ENCODE data around the gene RAPGEF4.

Gene RAPGEF4

DNA sequence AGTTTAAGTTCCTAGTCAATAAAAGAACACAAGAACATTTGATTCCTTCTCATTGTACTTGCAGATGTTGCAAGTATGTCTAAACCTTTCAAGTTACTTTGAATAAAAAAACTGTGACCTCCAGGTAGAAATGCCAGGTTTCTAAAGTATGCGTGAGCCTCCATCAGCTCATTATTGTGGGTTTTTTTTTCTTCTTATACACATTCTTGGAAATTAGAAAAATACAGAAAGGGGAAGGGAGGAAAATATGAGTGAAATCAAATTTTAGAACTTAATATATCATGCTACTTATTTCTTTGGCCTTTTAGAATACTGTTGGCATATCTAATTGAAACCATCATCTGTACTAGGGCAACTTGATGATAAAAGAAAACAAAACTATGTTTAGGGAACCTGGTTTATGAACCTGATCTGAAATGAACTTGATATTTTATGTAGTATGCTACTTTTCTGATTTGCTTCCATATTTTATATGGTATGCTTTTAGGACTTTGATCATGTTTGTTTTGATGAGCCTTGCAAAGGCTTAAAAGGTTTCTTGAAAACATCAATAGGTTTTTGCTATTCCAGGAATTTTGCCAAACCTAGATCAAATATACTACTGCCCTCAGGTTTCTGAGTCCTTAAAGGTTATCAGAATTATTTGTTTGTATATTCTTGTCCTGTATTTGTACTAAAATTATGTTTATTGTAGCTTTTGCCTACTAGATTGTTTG, 209.3 kb downstream of the RAPGEF4 start:
- DNase-seq: no peak

DNA sequence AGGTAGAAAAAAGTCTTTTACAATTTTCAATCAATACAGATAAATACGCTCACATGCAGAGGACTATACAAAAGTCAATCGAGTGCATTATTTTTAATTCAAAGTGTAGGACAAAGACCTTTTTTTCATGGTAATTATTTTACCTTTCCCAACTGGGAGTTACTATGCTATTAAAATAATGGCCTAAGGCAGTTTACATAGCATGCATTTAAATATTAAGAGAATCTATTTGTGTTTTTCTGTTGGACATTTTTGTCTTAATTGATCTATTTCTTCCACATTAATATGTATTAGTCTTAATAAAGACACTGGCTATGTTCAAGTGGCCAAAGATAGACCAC, 209.8 kb downstream of the RAPGEF4 start:
- DNase-seq: no peak

DNA sequence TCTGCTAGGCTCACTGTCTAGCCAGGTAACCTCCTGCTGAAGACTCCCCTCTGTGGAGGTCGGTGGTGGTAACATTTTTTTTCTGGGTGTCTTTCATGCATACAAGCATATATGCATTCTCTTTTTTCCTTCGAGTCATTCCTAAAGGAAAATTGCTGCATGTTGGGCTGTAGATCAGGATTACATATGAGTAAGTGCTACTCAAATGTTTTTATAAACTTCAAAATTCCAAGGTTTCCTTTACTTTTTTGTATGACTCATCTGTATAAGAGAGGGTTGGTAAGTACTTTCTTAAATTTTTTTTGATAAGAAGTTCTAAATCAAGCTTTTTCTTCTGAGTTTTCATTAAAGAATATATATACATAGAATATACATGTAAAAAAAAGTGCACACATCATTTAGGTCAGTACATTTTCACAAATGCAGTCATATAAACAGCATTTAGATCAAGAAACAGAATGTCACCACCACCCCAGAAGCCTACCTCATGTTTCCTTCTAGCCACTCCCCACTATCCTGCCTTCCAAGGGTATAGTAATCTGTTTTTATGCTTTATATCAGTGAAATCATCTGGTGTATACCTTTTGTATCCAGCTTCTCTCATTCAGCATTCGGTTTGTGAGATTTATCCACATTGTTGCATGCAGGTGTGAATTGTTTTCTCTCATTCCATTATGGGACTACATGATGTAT, 212.0 kb downstream of the RAPGEF4 start:
- DNase-seq: no peak

DNA sequence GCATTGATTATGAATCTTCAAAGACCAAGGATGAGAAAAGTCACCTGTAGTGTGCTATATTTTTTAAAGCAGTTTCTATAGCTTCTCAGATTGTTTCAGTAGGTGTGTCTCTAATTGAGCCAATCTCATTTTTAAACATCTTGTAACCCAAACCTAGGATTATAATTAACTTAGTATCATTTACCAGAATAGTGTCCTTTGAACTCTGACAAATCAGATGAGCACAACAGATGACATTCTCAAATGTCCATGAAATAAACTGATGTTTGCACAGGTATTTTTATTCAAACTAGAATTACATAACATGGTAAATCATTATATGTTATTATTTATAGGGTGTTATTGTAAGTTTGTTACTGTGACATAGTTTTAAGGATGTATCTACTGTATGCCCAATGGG, 213.9 kb downstream of the RAPGEF4 start:
- DNase-seq: no peak

DNA sequence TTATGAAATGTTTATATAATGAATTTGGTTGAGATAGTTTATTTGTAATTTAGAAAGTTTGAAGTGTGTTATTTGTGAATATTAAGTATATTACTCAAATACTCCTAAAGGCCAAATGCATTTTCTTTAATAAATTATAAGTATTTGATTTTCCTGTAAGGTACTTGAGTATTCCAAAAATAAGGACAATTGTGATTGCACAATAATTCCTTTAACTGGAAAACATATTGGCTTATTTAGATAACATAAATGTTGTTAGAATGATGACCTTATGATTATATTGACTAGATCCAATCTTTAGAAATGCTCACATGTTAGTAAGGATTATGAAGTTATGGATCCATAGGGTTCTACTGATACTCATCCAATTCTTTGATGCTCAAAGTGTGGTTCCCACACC, 214.9 kb downstream of the RAPGEF4 start:
- DNase-seq: no peak

DNA sequence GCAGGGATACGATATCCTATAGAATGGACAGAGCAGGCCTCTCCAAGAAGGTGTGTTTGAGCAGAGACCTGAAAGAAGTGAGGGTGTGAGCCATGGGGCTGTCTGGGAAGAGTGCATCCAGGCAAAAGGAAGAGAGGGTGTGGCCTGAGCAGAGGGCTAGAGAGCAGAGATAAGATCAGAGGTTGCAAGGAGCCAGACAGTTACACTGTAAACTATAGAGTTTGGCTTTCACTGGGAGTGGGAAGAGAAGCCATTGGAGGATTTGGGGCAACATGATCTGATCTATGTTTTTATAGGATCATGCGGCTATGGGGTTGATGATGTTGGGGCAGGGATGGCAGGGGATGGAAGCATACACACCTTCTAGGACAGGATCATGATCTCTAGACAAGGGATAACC, 215.9 kb downstream of the RAPGEF4 start:
- no peak for DNase-seq

DNA sequence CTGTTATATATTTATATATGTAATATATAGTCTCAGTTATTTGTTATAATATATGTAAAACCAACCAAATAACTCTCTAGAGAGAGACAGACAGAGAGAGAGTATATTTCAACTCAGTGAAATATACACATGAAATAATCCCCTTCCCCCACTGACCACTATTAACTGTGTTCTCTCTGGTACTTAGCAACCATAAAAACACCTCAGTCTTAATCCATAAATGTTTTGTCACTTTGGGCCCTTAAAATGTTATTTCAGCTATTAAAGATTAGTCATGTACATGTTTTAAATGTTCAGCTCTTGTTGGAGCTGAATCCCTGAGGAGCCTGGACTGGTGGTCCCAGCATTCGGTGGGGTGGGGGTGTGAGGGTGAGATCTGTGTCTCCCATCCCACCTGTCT, 217.8 kb downstream of the RAPGEF4 start:
- peak; percentile 10 for DNase-seq

DNA sequence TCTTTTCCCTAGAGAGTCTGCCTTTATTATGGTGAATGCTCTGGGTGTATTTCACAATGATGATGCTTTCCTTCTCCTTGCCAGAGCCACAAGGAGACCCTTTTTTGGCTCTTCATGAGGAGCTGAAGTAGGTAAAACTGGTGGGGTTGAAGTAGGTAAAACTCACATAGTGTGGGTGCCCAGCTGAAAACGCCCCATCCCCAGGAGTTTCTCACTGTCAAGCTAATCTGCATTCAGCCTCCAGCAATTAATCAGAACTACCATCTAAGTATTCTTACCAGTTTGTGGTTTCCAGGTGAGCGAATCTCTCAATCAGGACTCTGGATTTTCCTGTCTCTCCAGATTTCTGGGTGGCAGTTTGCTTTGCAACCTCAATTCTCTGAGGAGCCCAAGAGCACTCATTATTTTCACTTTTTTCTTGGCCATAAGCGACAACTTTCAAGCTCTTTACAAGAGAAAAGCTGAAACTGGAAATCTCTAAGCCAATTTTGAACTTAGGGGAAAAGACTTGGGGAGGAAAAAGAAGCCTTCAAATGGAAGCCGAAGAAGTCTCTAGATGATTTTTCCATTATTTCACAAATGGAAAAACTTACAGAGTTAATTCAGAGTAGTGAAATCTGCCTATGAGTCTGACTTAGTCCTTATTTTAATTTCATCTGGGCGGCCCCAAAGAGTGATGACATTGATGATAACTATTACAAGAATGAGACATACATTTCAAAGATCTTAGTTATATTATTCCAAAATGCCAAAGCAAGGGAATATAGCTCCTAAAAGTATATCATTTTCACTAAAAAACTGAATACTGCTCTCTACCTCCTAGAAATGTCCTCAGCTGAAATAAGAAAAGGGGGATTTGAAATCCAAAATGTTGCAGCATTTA, 218.6 kb downstream of the RAPGEF4 start:
- DNase-seq: no peak

DNA sequence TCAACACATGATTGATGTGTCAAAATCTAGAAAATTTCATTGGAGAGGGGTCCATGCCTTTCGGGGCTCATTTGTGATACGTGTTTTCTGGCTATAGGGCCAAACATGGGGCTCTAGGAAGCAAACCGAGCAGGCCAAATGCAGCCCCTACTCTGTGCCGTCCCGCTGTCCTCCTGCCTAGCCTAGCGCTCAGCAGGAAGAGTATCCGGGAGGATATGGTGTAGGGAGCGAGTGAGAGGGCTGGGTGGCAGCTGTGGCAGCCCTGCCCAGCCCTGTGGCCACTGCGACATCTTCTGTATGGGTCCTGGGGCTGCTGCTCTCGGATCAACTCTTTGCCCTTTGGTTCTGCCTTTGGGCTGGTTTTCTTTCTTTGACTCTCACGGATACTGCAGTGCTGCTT, 219.9 kb downstream of the RAPGEF4 start:
- DNase-seq: no peak

DNA sequence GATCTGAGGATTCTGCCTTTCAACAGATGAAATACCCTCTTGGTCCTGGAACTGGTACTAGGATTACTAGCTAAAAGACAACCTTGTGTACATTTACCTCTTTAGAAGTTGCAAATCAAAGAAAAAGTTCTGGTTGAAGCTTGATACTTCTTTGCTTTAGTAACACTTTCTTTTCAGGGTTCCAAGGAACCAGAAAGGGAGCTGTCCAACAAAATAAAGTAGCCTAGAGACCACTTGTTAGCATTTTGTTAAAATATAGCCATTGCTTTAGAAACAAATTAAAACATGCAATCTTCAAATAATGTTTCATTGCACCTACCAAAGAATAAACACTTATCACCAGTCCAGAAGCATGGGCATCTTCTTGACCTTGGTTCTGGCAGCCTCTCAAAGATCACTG, 222.1 kb downstream of the RAPGEF4 start:
- no peak for DNase-seq

DNA sequence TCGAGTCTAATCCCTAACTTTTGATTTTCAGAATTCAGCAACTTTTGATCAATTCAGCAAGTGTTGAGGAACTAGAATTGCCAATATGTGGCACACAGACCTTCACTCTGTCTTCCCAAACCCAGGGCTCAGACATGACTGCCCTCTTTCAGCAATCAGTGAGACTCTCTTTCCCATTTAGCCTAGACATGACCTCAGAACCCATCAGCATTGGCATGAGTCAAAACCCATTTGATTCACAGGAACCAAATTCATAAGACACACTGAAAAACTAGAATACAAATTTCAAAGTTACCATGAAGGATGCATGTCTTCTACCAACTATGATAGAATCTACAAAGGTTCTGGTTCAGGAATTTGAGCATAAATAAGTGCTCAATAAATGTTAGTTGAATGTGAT, 226.4 kb downstream of the RAPGEF4 start:
- no peak for DNase-seq

DNA sequence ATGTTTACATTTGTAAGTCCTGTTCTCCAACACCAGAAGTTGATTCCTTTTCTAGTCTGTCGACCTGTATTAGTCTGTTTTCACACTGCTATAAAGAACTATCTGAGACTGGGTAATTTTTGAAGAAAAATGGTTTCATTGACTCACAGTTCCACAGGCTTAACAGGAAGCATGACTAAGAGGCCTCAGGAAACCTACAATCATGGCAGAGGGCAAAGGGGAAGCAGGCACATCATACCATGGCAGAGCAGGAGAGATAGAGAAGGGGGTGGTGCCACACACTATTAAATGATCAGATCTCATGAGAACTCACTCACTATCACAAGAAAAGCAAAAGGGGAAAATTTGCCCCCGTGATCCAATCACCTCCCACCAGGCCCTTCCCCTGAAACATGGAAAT, 227.2 kb downstream of the RAPGEF4 start:
- DNase-seq: no peak

DNA sequence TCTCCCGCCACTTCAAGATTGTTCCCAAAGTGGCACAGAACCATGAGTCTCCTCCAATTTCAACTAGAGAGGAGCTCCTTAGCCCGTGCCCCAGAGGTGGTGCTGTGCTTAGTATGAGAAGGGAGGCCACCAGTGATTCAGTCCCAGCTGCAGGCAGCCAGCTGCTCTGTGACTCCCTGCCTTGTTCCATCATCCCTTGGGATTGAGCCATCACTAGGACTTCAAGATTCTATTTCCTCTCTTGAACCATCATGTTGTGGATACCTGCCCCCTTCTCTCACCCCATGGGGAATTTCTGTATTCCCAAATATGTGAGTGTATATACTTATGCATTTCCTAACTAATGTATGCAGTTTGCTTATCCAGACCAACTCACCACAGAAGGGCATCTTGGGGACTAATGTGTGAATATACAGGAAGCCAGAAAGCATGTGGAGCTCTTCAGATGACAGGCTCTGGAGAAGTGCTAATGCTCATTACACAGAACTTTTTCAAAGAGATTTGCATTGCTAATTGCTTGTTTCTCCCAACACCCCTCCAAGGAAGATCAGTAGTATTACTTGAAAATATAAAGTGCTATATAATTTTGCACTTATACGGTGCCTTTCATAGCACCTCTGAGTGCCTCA, 229.0 kb downstream of the RAPGEF4 start:
- no peak for DNase-seq

DNA sequence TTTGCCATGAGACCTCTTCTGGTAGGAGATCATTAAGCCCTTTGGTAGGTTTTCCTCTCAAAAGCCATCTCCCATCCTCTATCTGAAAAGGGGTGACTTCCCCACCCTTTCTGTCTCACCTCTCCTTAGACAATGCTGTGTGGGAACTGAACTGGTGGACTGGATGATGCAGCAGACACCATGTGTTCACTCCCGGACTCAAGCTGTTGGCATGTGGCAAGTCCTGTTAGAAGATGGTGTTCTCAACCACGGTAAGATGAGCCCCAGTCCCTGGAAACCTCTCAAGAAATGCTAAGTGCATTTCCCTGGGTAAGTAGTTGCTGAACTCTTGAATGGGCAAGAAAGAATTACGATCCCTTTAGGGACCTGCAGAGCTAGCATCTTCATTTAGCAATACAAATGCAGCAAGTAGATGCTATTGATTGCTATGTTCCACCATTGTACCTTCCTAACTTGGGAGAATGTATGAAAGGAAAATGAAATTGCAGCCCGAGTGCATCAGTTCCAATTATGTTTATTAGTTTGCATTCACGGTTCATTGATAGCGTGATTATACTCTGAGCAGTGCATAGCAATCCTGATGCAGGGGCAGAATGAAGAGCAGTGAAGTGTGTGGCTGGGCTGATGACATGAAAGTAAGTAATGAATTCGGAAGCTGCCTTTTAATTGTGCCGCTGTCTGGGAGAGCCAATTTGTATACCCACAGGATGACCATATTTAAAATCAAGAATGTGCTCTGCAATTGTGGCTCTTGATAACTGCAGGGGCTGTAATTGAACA, 230.0 kb downstream of the RAPGEF4 start:
- DNase-seq: no peak

DNA sequence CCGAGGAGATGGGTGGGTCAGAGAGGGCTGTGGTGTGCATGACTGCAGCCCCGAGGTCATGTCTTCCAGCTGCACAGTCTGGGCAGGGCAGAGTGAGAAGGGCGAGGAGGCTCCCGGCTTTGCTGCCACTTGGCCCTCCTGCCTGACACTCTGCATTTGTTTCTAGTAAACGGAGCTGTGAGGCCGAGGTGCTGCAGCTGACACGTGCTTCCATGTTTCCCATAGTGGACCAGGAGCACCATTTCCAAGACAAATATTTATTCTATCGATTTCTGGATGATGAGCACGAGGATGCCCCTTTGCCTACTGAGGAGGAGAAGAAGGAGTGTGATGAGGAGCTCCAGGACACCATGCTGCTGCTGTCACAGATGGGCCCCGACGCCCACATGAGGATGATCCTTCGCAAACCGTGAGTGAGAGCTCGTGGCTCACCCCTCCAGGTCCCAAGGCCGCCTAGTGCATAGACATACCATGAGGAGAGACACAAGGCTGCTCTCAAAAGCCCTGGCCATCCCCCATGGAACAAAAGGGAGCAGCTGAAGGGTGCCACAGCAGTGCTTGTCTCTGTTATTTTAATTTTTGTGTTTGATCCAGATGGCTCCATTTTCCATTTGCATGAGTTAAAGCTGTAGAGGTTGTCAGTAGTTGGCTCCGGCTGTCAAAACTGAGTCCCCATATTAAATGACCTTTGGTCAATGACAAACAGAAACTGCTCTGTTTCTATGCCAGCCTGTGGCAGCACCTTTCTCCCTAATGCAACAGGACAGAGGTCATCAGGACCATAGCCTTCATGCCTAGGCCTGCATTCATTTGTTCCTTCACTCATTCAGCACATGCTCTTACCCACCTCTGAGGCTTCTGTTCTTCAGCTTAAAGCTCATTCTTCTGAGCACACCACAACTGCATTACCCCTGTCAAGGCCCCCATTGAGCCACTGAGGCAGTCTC, 231.7 kb downstream of the RAPGEF4 start:
- no peak for DNase-seq

DNA sequence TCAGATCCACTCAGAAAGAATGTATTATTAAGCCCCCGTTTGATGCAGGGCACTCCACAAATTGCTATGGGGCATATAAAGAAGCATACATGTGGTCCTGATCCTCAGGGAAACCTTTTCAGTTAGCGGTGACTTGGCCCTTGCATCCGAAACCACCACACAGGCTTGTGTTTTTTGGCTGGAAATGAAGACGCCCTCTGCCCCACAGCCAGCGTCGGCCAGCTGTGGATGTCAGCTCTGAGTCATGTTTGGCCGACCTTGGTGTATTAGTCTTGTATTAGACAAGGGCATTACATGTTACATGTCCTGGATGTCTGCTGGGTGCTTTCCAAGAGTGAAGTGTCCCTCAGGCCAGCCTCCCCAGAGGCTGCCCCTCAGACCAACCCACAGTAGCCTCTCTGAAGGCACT, 232.4 kb downstream of the RAPGEF4 start:
- no peak for DNase-seq

DNA sequence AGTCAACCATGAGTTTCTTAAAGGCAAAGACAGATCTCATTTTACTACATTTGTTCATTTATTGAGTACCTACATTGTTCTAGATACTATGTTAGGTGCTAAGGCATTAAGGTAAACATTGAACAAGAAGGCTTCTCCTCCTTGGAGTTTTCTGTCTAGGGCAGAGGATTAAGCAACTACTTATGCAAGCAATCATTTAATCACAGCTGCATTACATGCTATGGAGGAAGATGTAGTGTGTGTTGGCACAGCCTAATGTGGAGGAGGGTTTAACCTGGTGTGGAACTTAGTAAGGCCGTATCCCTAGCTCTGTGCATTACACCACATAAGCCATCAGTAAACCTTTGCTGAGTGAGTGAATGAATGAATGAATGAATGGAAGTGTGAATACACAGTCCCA, 233.5 kb downstream of the RAPGEF4 start:
- DNase-seq: no peak

DNA sequence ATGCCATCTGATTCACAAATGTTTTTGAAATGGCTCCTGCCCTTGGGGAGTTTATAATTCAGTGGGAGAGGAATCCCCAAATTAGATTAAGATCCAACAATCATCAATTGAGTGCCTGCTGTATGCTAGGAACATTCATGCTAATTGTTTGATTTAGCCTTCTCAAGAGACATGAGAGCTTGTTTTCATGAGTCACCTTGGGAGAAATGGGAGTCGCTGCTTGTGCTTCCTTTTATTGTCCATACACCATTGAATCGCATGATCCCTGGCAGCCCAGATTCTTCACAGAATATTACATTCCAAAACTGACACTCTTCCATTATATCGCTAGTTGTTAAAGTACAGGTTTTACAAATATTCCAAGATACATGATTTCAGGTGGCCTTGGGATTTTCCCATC, 234.0 kb downstream of the RAPGEF4 start:
- no peak for DNase-seq

DNA sequence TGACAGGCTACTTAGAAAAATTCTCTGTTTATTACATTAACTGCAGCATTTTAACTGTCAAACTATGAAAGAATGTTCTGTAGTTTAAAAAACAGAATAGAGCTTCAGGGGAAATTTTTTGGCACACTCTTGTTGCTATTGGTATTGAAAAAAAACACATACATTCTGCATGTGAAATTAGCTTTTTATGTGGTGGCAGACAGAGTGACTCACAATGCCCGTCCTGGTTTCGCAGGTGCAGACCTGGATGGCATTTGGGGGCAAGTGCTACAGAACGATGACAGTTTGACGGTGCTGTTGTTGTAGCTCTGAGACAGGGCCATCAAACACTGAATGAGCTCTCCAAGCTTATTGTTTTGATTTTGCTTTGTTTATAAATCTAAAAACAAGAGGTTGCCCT, 235.0 kb downstream of the RAPGEF4 start:
- no peak for DNase-seq

DNA sequence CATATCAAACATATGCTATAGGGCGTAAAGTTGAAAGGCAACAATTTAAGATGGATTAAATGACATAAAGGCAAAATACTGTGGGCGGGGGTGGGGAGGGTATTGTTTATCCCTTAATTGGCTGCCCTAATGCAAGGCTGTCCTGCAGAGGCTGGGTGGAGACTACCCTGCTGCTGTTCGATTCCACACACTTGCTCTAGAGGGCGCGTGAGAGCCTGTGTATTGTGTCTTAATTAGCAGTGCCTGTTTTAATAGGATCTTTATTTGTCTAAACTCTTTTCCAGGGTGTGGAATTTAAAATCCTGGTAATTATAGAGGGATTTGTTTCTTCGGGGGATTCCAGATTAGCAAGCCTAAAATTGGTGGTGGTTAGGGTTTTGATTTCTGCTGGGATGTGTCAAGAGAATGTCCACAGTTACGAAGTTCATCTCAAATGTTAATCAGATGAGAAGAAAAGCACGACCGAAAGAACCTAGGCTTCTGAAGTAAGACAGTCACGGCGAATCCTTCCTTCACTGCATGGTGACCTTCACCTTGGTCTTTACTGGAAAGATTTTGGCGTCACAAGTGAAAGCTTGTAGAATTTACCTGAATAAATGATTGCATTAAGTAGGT, 236.5 kb downstream of the RAPGEF4 start:
- peak; percentile 97 for DNase-seq

DNA sequence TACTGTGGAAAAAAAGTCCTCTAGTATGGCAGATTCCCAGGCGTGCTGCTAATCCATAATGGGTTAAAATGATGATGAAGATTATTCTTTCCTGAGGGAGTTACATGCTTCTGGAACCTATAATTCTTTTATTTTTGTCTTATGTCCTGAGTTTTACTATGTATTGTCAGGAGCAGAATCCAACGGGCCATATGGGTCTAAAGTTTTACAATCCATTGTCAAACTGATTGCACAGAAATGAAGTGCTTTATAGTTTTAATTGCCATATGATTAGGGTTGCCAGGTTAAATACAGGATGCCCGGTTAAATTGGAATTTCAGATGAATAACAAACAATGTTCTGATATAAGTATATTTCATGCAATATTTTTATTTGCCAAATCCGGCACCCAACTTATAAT, 239.1 kb downstream of the RAPGEF4 start:
- DNase-seq: no peak

Data from NCI-H82 (cell line).